ENCODE results near the gene PDE5A.
"Not testable (repeated sequence)": the region's sequence is repeated elsewhere in the genome, so short reads cannot be mapped to it uniquely, and the experiment has no call there.

DNA sequence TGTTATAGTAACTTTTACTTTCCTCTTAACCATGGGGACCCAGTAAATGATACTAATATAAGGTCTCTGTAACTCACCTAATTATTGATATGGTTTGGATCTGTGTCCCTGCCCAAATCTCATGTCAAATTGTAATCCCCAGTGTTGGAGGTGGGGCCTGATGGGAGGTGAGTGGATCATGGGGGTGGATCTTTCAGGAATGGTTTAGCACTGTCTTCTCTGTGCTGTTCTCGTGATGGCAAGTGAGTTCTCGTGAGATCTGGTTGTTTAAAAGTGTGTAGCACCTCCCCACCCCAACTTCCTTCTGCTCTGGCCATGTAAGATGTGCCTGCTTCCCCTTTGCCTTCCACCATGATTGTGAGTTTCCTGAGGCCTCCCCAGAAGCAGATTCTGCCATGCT lies 34.0 kb upstream of the PDE5A start:
- TF ChIP-seq, protein P1, sequence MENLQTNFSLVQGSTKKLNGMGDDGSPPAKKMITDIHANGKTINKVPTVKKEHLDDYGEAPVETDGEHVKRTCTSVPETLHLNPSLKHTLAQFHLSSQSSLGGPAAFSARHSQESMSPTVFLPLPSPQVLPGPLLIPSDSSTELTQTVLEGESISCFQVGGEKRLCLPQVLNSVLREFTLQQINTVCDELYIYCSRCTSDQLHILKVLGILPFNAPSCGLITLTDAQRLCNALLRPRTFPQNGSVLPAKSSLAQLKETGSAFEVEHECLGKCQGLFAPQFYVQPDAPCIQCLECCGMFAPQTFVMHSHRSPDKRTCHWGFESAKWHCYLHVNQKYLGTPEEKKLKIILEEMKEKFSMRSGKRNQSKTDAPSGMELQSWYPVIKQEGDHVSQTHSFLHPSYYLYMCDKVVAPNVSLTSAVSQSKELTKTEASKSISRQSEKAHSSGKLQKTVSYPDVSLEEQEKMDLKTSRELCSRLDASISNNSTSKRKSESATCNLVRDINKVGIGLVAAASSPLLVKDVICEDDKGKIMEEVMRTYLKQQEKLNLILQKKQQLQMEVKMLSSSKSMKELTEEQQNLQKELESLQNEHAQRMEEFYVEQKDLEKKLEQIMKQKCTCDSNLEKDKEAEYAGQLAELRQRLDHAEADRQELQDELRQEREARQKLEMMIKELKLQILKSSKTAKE (IDR thresholded peaks at IDR 0.05; ENCODE audit: low read depth, poor library complexity, severe bottlenecking) = not testable (repeated sequence)
- TF ChIP-seq, protein P2, sequence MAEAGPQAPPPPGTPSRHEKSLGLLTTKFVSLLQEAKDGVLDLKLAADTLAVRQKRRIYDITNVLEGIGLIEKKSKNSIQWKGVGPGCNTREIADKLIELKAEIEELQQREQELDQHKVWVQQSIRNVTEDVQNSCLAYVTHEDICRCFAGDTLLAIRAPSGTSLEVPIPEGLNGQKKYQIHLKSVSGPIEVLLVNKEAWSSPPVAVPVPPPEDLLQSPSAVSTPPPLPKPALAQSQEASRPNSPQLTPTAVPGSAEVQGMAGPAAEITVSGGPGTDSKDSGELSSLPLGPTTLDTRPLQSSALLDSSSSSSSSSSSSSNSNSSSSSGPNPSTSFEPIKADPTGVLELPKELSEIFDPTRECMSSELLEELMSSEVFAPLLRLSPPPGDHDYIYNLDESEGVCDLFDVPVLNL (IDR thresholded peaks at IDR 0.05; ENCODE audit: low read depth, low read length) = not testable (repeated sequence)
- not testable (repeated sequence) for TF ChIP-seq SMC3 (IDR thresholded peaks at IDR 0.05; ENCODE audit: borderline replicate concordance, low read length)

Measured in GM12878 (cell line).